OCI-LY3 (cell line): ENCODE data around the gene SMCHD1.

Experiments
- CTCF ChIP-seq: fragments of 200-600, 300-600 bp; sonication (generic); IDR thresholded peaks from 2 replicates; pipeline ENCODE4 v1.5.1; 2014; ENCODE audit warnings: antibody characterized with exemption, low read length, low read depth
- EZH2phosphoT487 ChIP-seq: fragments of 200-600 bp; shearing (Covaris generic); IDR thresholded peaks from 2 replicates; pipeline ENCODE4 v1.6.1; 2018; ENCODE audit warnings: antibody characterized with exemption, mixed run types, low read depth

- TF ChIP-seq CTCF = no peak
- TF ChIP-seq EZH2phosphoT487 = no peak
Observed at GRCh38 chr18:2618009-2618408, 37.5 kb upstream of the SMCHD1 start.
